T-helper 1 cell treated with Interleukin-12 subunit alpha and Interleukin-12 subunit beta and Interleukin-4 antibody, amounts not matched to agents 30 ng/mL and 1 ng/mL, for 36 hours (primary cell): ENCODE data around the gene GRIK4. TPM values are rescaled to one million over a fixed set of nuclear protein-coding genes. Genes with fewer than 3 reads are reported as not detected.
"Not testable (repeated sequence)": the region's sequence is repeated elsewhere in the genome, so short reads cannot be mapped to it uniquely, and the experiment has no call there.

Source experiments
- intact Hi-C: fragments of 100-400 bp; cut with micrococcal nuclease; formaldehyde crosslinking; loops from one replicate; pipeline ENCODE4 v1.15.1; 2024
- total RNA-seq: library from RNA; stranded (reverse); gene quantifications from 2 replicates; pipeline ENCODE4 v1.2.3, GENCODE V29; 2022

GRIK4 gene
- total RNA-seq, 1 donor from 2014 or later = not detected

- intact Hi-C loops = not testable (repeated sequence)
Measured at GRCh38 chr11:121031648-121032047, 520.1 kb downstream of the GRIK4 start.

GRCh38 chr11:121032546-121032945 is 521.0 kb downstream of the GRIK4 start:
- intact Hi-C loops = no loop called here

GRCh38 chr11:121033635-121034034 is 522.1 kb downstream of the GRIK4 start:
- intact Hi-C loops = no loop called here

- intact Hi-C loops = no loop called here
Measured at GRCh38 chr11:121035169-121035755, 523.7 kb downstream of the GRIK4 start.

- intact Hi-C loops = loop anchor here (2.0 kb wide), 1 partner anchor 23 kb away; no protein-coding TSS in a partner anchor
Measured at GRCh38 chr11:121035780-121036179, 524.2 kb downstream of the GRIK4 start.

GRCh38 chr11:121037016-121037415 is 525.5 kb downstream of the GRIK4 start:
- intact Hi-C loops = loop anchor here (2.0 kb wide), 1 partner anchor 22 kb away; no protein-coding TSS in a partner anchor

Other genes with a start within 250 kb of the GRIK4 start
- 0.80 and 1.0 TPM in 2 replicates for gene TLCD5, start 186.4 kb upstream of the GRIK4 start, total RNA-seq
- 26.8 and 27.2 TPM in 2 replicates for gene ARHGEF12, start 175.3 kb upstream of the GRIK4 start, total RNA-seq